Panc1 (cell line): ENCODE results near the gene FPGS. TPM values are rescaled to one million over a fixed set of nuclear protein-coding genes. Genes with fewer than 3 reads are reported as not detected.

ENCODE experiments used
- ATAC-seq: fragments of 200-7000 bp; cut with Tn5 transposase; 2 replicates; pipeline ENCODE4 v1.9.1; 2020; ENCODE audit warnings: mild to moderate bottlenecking, moderate library complexity
- BruUV-seq: library from RNA; stranded (reverse); fragments of 400-500 nt; replicated peaks from 2 replicates; lab custom pipeline; 2021; lab: Mats Ljungman, UMichigan
- CTCF ChIA-PET: fragments of 300-600 bp; sonication (Branson Sonifier 250); formaldehyde crosslinking; loops from one replicate; lab custom pipeline; 2022; ENCODE audit warnings: antibody characterized with exemption; lab: Charles Lee
- POLR2A ChIA-PET: fragments of 300-600 bp; sonication (Branson Sonifier 250); formaldehyde crosslinking; loops from one replicate; lab custom pipeline; 2022; ENCODE audit warnings: antibody characterized with exemption; lab: Charles Lee
- DNase-seq: peaks from one replicate; pipeline ENCODE4 v3.0.0-alpha.2; 2010; ENCODE audit warnings: low read depth, low spot score
- H3K27ac ChIP-seq: 2 replicates; pipeline ENCODE4 v1.5.1; 2011; ENCODE audit warnings: mild to moderate bottlenecking, low read length, inconsistent platforms
- H3K27me3 ChIP-seq: fragments of 200-500 bp; sonication (Bioruptor generic); 2 replicates; pipeline ENCODE4 v1.6.0; 2014; ENCODE audit warnings: low read length, inconsistent platforms; ENCODE audit not compliant: control insufficient read depth, insufficient read depth
- H3K36me3 ChIP-seq: fragments of 200-500 bp; sonication (Bioruptor generic); 2 replicates; pipeline ENCODE4 v1.5.1; 2014; ENCODE audit warnings: inconsistent platforms, mild to moderate bottlenecking, low read length, moderate library complexity; ENCODE audit not compliant: control insufficient read depth, insufficient read depth
- H3K4me1 ChIP-seq: 2 replicates; pipeline ENCODE4 v1.5.1; 2011; ENCODE audit warnings: inconsistent platforms, mild to moderate bottlenecking, low read length, moderate library complexity; ENCODE audit not compliant: control insufficient read depth, insufficient read depth
- H3K4me3 ChIP-seq, 2 experiments: 2 replicates each; pipeline ENCODE4 v1.5.1; 2011 to 2012; ENCODE audit warnings: low read depth in 2 of 2, low read length in 2 of 2, mild to moderate bottlenecking in 2 of 2, inconsistent platforms in 1 of 2, moderate library complexity in 1 of 2
- H3K9me3 ChIP-seq: fragments of 200-500 bp; sonication (Bioruptor generic); 2 replicates; pipeline ENCODE4 v1.5.1; 2014; ENCODE audit warnings: low read depth, mild to moderate bottlenecking, inconsistent platforms, low read length, moderate library complexity; ENCODE audit not compliant: control insufficient read depth, insufficient read depth
- POLR2AphosphoS5 ChIP-seq: IDR thresholded peaks from 2 replicates; pipeline ENCODE4 v1.6.1; 2012; ENCODE audit warnings: mild to moderate bottlenecking, low read depth, low read length, moderate library complexity
- SIN3A ChIP-seq: IDR thresholded peaks from 2 replicates; pipeline ENCODE4 v1.6.1; 2012; ENCODE audit warnings: low read depth, mild to moderate bottlenecking, low read length, moderate library complexity, borderline replicate concordance; ENCODE audit not compliant: insufficient read depth
- TCF7L2 ChIP-seq: IDR thresholded peaks from 2 replicates; pipeline ENCODE4 v1.6.1; 2011; ENCODE audit warnings: mild to moderate bottlenecking, low read depth, low read length, inconsistent platforms
- in situ Hi-C: cut with HindIII; loops from 2 replicates; pipeline ENCODE4 v1.10.0; 2016; ENCODE audit warnings: low sequenced_read_pairs, low pct_unique_long_range_greater_than_20kb
- intact Hi-C: fragments of 100-400 bp; cut with micrococcal nuclease; formaldehyde crosslinking; loops from one replicate; pipeline ENCODE4 v1.10.0; 2022; ENCODE audit not compliant: unreplicated experiment
- total RNA-seq: library from RNA; stranded (reverse); gene quantifications from one replicate; pipeline ENCODE4 v1.2.1, GENCODE V29; 2021; ENCODE audit not compliant: unreplicated experiment
- TF ChIP-seq, protein P1 (sequence below): fragments of 450-650 bp; IDR thresholded peaks from 2 replicates; pipeline ENCODE4 v1.5.1; 2017; ENCODE audit warnings: mild to moderate bottlenecking
- TF ChIP-seq, protein P2 (sequence below), 2 experiments: IDR thresholded peaks; 2 replicates each; pipeline ENCODE4 v1.6.1; 2011 to 2012; ENCODE audit warnings: low read depth in 2 of 2, control low read depth in 1 of 2, low read length in 1 of 2, mild to moderate bottlenecking in 1 of 2, moderate library complexity in 1 of 2; ENCODE audit not compliant: insufficient read depth in 1 of 2

Gene FPGS
- total RNA-seq, 1 experiment from 2014 or later = 56.5 TPM

- in situ Hi-C loops = no loop called here
- CTCF ChIA-PET = no interaction called here
Measured at GRCh38 chr9:127822108-127822507, 19.4 kb downstream of the FPGS start.

DNA sequence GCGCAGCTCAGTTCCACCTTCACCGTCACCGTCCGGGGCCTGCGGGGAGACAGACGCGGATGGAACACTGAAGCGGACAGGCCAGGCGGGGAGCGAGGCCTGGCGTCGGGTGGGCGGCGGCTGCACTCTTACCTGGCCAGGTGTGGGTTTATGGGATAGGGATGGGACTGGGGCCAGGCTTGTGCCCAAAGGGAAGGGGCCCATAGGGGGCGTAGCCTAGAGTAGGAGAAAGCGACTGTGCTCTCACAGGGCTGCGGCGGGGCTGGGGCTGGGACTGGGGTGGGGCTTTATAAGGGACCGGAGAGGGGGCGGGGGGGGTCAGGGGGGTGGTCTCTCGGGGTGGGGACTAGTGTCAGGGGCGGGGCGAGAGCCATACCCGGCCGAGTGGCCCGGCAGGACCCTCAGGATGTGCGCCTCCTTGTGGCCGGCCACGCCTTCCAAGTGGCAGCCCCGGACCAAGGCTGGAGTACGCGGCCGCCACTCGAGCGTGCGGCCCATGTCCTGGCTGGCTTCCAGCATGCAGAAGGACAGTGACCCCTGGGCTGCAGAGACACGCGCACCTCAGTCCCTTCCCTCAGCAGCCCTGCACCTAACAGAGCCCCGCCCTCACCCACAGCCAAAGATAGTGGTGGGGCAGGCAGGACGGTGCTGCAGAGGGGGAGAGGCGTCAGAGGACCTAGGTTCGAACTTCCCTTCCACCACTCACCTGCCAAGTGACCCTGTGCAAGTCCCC lies 22.8 kb downstream of the FPGS start:
- H3K27ac ChIP-seq = no peak overlapping the region
- H3K4me1 ChIP-seq = no peaks in the 10 kb centered on the region
- POLR2A ChIA-PET = no interaction called here
- TF ChIP-seq, protein P1, sequence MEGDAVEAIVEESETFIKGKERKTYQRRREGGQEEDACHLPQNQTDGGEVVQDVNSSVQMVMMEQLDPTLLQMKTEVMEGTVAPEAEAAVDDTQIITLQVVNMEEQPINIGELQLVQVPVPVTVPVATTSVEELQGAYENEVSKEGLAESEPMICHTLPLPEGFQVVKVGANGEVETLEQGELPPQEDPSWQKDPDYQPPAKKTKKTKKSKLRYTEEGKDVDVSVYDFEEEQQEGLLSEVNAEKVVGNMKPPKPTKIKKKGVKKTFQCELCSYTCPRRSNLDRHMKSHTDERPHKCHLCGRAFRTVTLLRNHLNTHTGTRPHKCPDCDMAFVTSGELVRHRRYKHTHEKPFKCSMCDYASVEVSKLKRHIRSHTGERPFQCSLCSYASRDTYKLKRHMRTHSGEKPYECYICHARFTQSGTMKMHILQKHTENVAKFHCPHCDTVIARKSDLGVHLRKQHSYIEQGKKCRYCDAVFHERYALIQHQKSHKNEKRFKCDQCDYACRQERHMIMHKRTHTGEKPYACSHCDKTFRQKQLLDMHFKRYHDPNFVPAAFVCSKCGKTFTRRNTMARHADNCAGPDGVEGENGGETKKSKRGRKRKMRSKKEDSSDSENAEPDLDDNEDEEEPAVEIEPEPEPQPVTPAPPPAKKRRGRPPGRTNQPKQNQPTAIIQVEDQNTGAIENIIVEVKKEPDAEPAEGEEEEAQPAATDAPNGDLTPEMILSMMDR = no peak; the same call in 1 of the 2 replicates
- TF ChIP-seq TCF7L2 (no peak), SIN3A (no peak), POLR2AphosphoS5 (no peak)
- TF ChIP-seq, protein P2, sequence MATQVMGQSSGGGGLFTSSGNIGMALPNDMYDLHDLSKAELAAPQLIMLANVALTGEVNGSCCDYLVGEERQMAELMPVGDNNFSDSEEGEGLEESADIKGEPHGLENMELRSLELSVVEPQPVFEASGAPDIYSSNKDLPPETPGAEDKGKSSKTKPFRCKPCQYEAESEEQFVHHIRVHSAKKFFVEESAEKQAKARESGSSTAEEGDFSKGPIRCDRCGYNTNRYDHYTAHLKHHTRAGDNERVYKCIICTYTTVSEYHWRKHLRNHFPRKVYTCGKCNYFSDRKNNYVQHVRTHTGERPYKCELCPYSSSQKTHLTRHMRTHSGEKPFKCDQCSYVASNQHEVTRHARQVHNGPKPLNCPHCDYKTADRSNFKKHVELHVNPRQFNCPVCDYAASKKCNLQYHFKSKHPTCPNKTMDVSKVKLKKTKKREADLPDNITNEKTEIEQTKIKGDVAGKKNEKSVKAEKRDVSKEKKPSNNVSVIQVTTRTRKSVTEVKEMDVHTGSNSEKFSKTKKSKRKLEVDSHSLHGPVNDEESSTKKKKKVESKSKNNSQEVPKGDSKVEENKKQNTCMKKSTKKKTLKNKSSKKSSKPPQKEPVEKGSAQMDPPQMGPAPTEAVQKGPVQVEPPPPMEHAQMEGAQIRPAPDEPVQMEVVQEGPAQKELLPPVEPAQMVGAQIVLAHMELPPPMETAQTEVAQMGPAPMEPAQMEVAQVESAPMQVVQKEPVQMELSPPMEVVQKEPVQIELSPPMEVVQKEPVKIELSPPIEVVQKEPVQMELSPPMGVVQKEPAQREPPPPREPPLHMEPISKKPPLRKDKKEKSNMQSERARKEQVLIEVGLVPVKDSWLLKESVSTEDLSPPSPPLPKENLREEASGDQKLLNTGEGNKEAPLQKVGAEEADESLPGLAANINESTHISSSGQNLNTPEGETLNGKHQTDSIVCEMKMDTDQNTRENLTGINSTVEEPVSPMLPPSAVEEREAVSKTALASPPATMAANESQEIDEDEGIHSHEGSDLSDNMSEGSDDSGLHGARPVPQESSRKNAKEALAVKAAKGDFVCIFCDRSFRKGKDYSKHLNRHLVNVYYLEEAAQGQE (IDR thresholded peaks at IDR 0.05; ENCODE audit: insufficient read depth in 1 of 2, low read depth in 2 of 2, low read length in 1 of 2) = no peak
- in situ Hi-C loops = no loop called here
- no peak overlapping the region for H3K4me3 ChIP-seq
- no TSS peak for BruUV-seq
- H3K9me3 ChIP-seq = no peaks in the 10 kb centered on the region
- DNase-seq (no peak), ATAC-seq (peak; percentile 58; the same call in 1 of the 2 replicates)
- no peaks in the 10 kb centered on the region for H3K36me3 ChIP-seq
- no peaks in the 10 kb centered on the region for H3K27me3 ChIP-seq
- CTCF ChIA-PET = no interaction called here
- intact Hi-C loops = no loop called here

More at GRCh38 chr9:127822108-127822507, 19.4 kb downstream of the FPGS start:
- no peaks in the 10 kb centered on the region for H3K27me3 ChIP-seq
- TF ChIP-seq SIN3A (no peak), TCF7L2 (no peak), POLR2AphosphoS5 (no peak)
- TF ChIP-seq, protein P1 = no peak
- TF ChIP-seq, protein P2 (IDR thresholded peaks at IDR 0.05; ENCODE audit: insufficient read depth in 1 of 2, low read depth in 2 of 2, low read length in 1 of 2) = no peak
- no peak overlapping the region for H3K27ac ChIP-seq
- no TSS peak for BruUV-seq
- H3K4me3 ChIP-seq = no peak overlapping the region
- no peaks in the 10 kb centered on the region for H3K36me3 ChIP-seq
- POLR2A ChIA-PET = no interaction called here
- intact Hi-C loops = no loop called here
- H3K9me3 ChIP-seq = no peaks in the 10 kb centered on the region
- no peaks in the 10 kb centered on the region for H3K4me1 ChIP-seq
- ATAC-seq = no peak
- no peak for DNase-seq
